Activated T-helper 1 cell treated with Interleukin-2 at 50 U/mL for 16 hours (primary cell): ENCODE measurements around the gene PCCA.
"Not testable (repeated sequence)": the region's sequence is repeated elsewhere in the genome, so short reads cannot be mapped to it uniquely, and the experiment has no call there.

ENCODE experiments used
- DNase-seq: peaks from one replicate; pipeline ENCODE4 v3.0.0-alpha.2; 2020; ENCODE audit warnings: low read depth

Gene PCCA

GRCh38 chr13:100097821-100098220 lies 8.9 kb downstream of the PCCA start:
- DNase-seq, result no peak

GRCh38 chr13:100098445-100099116 lies 9.7 kb downstream of the PCCA start:
- DNase-seq, result no peak

- DNase-seq, result not testable (repeated sequence)
Observed at GRCh38 chr13:100099117-100099445, 10.2 kb downstream of the PCCA start.

GRCh38 chr13:100100115-100100879 lies 11.4 kb downstream of the PCCA start:
- DNase-seq, result no peak

GRCh38 chr13:100102042-100102441 lies 13.1 kb downstream of the PCCA start:
- DNase-seq, result no peak

- DNase-seq, result no peak
Observed at GRCh38 chr13:100106005-100106404, 17.1 kb downstream of the PCCA start.

GRCh38 chr13:100106705-100107104 lies 17.8 kb downstream of the PCCA start:
- no peak for DNase-seq

- no peak for DNase-seq
Observed at GRCh38 chr13:100108913-100109507, 20.1 kb downstream of the PCCA start.

GRCh38 chr13:100110269-100110668 lies 21.4 kb downstream of the PCCA start:
- DNase-seq, result no peak

GRCh38 chr13:100112186-100112838 lies 23.4 kb downstream of the PCCA start:
- DNase-seq, result no peak

- no peak for DNase-seq
Observed at GRCh38 chr13:100115693-100116254, 26.9 kb downstream of the PCCA start.

- DNase-seq, result no peak
Observed at GRCh38 chr13:100124265-100124664, 35.4 kb downstream of the PCCA start.

GRCh38 chr13:100125946-100126345 lies 37.1 kb downstream of the PCCA start:
- no peak for DNase-seq

- DNase-seq, result no peak
Observed at GRCh38 chr13:100128373-100128772, 39.5 kb downstream of the PCCA start.

- DNase-seq, result no peak
Observed at GRCh38 chr13:100128838-100129237, 39.9 kb downstream of the PCCA start.

- DNase-seq, result no peak
Observed at GRCh38 chr13:100129605-100130004, 40.7 kb downstream of the PCCA start.

- no peak for DNase-seq
Observed at GRCh38 chr13:100130092-100130491, 41.2 kb downstream of the PCCA start.

- no peak for DNase-seq
Observed at GRCh38 chr13:100130930-100131511, 42.1 kb downstream of the PCCA start.

GRCh38 chr13:100131863-100132574 lies 43.1 kb downstream of the PCCA start:
- no peak for DNase-seq

- no peak for DNase-seq
Observed at GRCh38 chr13:100138859-100139491, 50.1 kb downstream of the PCCA start.

- no peak for DNase-seq
Observed at GRCh38 chr13:100139817-100140216, 50.9 kb downstream of the PCCA start.
